Dermis blood vessel endothelial cell (primary cell): ENCODE results near the gene PXDN. TPM values are rescaled to one million over a fixed set of nuclear protein-coding genes. Genes with fewer than 3 reads are reported as not detected.
A peak's percentile ranks its signal among the peaks of the same experiment; 100 is the strongest.

Experiments
- DNase-seq: peaks from one replicate; pipeline ENCODE4 v3.0.0; 2010
- total RNA-seq: library from RNA; depleted of rRNA; stranded (reverse); fragments of >200 nt; gene quantifications from 2 replicates; pipeline ENCODE4 v1.2.3, GENCODE V29; 2014

Gene PXDN
- total RNA-seq, 1 donor from 2014 or later: 563 TPM

GRCh38 chr2:1593371-1594122 is 150.8 kb downstream of the PXDN start:
- DNase-seq: peak; percentile 75

DNA sequence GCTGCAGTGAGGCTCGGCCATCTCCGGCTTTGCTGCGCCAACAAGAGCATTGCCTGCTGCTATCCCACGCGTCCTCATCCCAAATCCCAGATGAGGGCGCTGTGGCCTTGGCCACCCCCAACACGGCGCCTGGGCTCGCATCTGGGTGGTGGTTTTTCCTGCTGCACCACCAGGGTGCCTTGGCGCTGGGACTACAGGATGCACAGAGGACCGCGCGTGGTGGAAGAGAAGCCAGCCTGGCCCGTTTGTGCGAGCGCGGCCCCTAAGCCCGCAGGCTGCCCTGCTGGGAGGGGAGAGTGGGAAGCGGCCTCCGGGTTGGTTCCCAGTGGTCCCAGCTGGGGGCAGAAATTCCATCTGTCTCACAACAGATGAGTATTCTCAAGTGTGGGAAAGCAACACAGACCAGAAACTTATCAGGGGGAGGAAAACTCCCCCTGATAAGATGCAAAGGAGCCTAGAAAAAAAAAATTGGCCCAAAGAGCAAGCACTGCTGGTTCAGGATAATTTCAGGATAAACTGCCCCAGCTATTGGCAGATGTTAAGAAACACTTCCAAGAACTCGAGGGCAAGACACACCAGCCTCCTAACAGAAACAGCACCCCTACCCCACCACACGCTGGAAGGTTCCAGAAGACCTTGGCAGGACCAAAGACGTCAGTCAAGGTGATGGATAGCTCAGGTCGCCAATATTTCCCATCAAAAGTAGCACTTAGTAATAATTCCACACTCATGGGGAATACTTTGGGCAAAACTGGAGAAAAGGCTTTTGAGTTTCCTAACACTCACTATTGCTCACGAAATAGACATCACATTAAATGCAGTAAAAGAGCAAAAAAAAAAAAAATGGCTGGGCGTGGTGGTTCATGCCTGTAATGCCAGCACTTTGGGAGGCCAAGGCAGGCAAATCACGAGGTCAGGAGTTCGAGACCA is 152.1 kb downstream of the PXDN start:
- peak; percentile 91 for DNase-seq

GRCh38 chr2:1591461-1591770 is 152.9 kb downstream of the PXDN start:
- peak; percentile 64 for DNase-seq

DNA sequence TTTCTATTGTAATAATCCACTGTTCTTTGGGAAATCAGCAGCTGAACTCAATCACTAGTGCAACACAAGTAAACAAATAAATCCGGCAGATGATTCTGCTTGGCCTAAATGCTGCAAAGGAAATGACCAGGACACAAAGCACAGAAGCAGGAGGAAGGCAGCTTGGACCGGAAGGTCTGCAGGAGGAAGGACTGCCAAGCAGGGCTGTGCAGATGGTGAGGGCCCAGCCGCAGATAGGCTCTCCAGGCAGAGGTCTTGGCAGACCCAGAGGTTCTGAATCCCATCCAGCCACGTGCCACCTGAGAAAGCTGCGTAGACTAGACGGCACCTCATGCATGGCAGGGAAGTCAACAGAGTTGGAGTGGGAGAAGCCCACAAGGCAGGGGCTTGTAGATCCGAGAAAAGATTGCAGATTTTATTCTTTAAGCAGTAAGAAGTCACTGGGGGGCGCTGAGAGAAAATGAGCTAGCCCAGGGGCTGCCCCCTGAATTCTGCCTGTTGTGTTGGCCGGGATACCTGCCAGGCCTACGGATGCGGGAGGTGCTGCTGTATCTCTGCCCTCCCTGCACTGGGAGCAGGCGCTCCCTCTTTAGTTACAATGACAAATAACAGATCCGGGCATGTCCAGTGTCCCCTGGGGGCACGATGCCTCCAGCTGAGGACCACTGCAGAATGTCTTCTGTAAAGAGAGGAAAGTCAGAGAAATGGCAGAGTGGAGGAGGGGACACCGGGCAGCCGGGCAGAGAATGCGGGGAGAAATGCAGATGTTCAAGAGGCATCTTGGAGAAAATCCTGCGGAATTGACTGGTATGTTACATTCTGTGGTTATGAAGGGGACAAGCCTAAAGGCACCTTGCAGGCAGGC is 153.5 kb downstream of the PXDN start:
- DNase-seq: peak; percentile 95

DNA sequence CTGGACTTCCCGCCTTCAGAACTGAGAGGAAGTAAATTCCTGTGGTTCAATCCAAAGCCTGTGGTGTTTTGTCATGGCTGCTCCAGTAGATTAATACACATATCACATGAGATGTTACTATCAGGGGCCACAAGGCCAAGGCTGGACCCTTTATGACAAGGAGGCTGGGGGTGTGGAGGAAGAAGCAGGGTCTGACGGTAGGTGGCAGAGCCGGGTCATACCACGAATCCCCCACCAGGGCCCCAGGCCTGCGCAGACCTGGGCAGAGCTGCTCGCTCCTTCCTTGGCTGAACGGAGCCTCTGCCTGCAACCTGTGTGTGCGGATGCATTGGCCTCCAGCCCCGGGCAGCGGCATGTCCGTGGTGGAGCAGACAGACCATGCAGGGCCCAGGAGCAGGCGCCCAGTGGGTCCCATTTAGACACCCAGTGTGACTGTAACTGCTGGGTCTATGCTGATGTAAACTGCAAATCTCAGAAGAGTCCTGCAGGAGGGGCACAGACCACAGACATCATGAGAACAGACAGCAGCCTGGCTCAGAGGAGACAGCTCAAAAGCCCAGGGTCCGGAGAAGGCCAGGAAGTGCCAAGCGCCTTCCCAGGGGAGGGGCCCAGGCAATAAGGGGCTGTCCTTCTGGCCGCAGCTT is 155.2 kb downstream of the PXDN start:
- DNase-seq: peak; percentile 33

DNA sequence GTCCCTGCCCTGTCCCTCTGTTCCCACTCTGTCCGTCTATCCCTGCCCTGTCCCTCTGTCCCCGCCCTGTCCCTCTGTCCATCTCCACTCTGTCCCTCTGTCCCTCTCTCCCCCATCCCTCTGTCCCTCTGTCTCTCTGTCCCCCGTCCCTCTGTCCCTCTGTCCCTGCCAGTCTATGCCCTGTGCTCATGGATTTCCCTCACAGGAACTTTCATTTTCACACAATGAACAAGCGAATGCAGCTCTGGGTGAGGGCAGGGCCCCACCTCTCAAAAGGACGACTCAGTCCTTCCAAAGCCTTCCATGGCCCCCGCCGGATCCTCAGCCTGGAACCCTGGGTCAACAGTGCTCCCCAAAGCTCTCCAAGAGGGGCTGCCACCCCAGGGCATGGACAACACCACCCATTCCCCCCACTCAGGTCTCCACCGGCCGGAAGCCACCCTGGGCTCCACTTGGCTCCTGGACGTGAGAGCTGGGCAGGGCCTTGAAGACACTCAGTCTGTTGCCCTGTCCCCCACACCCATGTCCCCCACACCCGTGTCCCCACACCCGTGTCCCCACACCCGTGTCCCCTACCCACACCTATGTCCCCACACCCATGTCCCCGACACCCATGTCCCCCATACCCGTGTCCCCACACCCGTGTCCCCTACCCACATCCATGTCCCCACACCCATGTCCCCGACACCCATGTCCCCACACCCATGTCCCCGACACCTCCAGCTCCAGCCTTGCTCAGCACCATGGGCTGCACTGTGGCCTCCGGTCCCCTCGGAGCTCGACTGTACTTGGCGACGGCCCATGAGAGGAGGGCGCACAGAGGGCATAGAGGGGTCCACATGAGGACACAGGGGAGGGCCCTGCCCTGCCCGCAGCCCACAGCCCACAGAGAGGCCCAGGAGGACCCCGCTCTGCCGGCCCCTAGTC is 156.0 kb downstream of the PXDN start:
- DNase-seq: no peak

GRCh38 chr2:1586923-1587840 is 157.1 kb downstream of the PXDN start:
- DNase-seq: no peak

GRCh38 chr2:1586251-1586922 is 157.9 kb downstream of the PXDN start:
- DNase-seq: no peak

GRCh38 chr2:1585635-1586034 is 158.7 kb downstream of the PXDN start:
- DNase-seq: no peak

GRCh38 chr2:1584691-1585485 is 159.4 kb downstream of the PXDN start:
- DNase-seq: no peak

- no peak for DNase-seq
These were observed 160.2 kb downstream of the PXDN start for GRCh38 chr2:1584051-1584531.

GRCh38 chr2:1582891-1583341 is 161.4 kb downstream of the PXDN start:
- DNase-seq: no peak

DNA sequence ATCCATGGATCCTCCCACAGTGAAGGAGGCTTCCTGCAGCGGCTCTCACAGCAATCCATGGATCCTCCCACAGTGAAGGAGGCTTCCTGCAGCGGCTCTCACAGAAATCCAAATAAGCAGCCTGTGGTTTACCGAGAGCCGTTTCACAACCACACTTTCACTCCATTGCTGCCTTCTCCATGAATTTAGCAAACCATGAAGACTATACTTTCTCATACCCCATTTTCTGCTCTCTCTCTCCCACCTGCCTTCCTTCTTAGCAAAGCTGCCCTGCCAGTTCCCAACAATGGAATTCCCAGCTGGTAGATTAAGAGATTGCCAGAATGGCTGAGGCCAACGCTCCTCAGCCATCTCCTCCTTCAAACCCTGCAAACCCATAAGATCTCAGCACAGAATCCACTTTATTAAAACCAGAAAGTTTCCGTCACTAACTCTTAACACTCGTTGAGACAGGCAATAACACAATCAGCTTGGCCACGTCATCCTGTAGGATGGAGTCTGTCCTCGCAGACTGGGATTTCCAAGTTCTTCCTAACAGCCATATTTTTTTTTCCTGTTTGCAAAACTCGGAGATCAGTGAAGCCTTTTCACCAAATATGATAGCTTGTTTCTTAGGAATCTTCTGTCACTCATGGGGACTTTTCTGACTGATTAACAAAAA is 162.2 kb downstream of the PXDN start:
- no peak for DNase-seq
